ENCODE data around the gene MATK. TPM values are rescaled to one million over a fixed set of nuclear protein-coding genes. Genes with fewer than 3 reads are reported as not detected.
A peak's percentile ranks its signal among the peaks of the same experiment; 100 is the strongest.
"Not testable (repeated sequence)": the region's sequence is repeated elsewhere in the genome, so short reads cannot be mapped to it uniquely, and the experiment has no call there.

MATK gene
- total and polyA plus RNA-seq, 10 of the 15 experiments (the other 5 are each of a cell fraction or from before 2014, with no cell fraction given) = 0.24 to 2.2 (median 1.1) TPM; not detected in 2

- H3K9me3 ChIP-seq (replicated peaks; ENCODE audit: control insufficient read depth, insufficient read depth, low read length) = no peaks in the 10 kb centered on the region
- no TSS peak for BruUV-seq (replicated peaks)
- FAIRE-seq (no peak), ATAC-seq (no peak), DNase-seq (ENCODE audit: low read depth, low spot score) (no peak)
- no peak overlapping the region for H3K9ac ChIP-seq (ENCODE audit: control insufficient read depth, insufficient read depth, low read length)
- no peaks in the 10 kb centered on the region for H4K20me1 ChIP-seq (ENCODE audit: control insufficient read depth, insufficient read depth)
- H3K4me2 ChIP-seq (ENCODE audit: control insufficient read depth, insufficient read depth) = peak overlapping the region; percentile 31
- no peak for TF ChIP-seq YBX1 (IDR thresholded peaks at IDR 0.05)
- TF ChIP-seq RBBP5 (conservative IDR thresholded peaks at IDR 0.05) = no peak
- no peak for TF ChIP-seq TCF7 (IDR thresholded peaks at IDR 0.05; ENCODE audit: borderline replicate concordance)
- no peak for TF ChIP-seq FOXM1 (IDR thresholded peaks at IDR 0.05; ENCODE audit: low read depth, low read length)
- TF ChIP-seq SKIL (IDR thresholded peaks at IDR 0.05; ENCODE audit: low read depth, poor library complexity, severe bottlenecking) = no peak
- no peak for TF ChIP-seq CUX1 (IDR thresholded peaks at IDR 0.05; ENCODE audit: insufficient replicate concordance, low read depth, low read length)
- ChIA-PET POLR2A (interaction anchor here (1.1 to 1.2 kb wide), 2 partner anchors 9 to 10 kb away, joined by 3 to 7 read pairs; no protein-coding TSS in a partner anchor), CTCF (no interaction called here), RAD21 (ENCODE audit: unreplicated experiment) (no interaction called here), SMC1A (ENCODE audit: uncharacterized antibody, unreplicated experiment) (no interaction called here)
- H3K27me3 ChIP-seq (replicated peaks in 1 of 2; ENCODE audit: control insufficient read depth in 2 of 2, insufficient read depth in 2 of 2, low read length in 1 of 2) = no peaks in the 10 kb centered on the region
- no peak overlapping the region for H3K27ac ChIP-seq (ENCODE audit: control insufficient read depth, insufficient read depth)
- no peak overlapping the region for H3K4me3 ChIP-seq
- H2AFZ ChIP-seq (ENCODE audit: control insufficient read depth, low read depth, low read length) = no peak overlapping the region
- H3K4me1 ChIP-seq (ENCODE audit: control insufficient read depth, insufficient read depth, low read length) = peaks cover 4% of the 10 kb centered on the region; the same call in 1 of the 2 replicates
- peaks cover 25% of the 10 kb centered on the region for H3K79me2 ChIP-seq (ENCODE audit: control insufficient read depth, insufficient read depth, low read length)
- H3K36me3 ChIP-seq (ENCODE audit: control insufficient read depth in 2 of 2, insufficient read depth in 2 of 2, low read length in 1 of 2) = no peaks in the 10 kb centered on the region; a peak in 3 of 4 replicates
- in situ Hi-C loops (cut with MboI) (no loop called here), intact Hi-C loops (cut with micrococcal nuclease; ENCODE audit: unreplicated experiment) (no loop called here)
- WGBS (ENCODE audit: insufficient coverage, insufficient replicate concordance, low lambda C conversion rate, missing lambda C conversion rate) = 94% methylated on average over 18 of the region's 19 CpGs
Measured at GRCh38 chr19:3759482-3760254, 26.5 kb downstream of the MATK start.

- H3K36me3 ChIP-seq (ENCODE audit: control insufficient read depth in 2 of 2, insufficient read depth in 2 of 2, low read length in 1 of 2); intact Hi-C loops (cut with micrococcal nuclease; ENCODE audit: unreplicated experiment); H3K27me3 ChIP-seq (replicated peaks in 1 of 2; ENCODE audit: control insufficient read depth in 2 of 2, insufficient read depth in 2 of 2, low read length in 1 of 2); FAIRE-seq; H3K4me3 ChIP-seq; SMC1A ChIA-PET (ENCODE audit: uncharacterized antibody, unreplicated experiment); H3K4me1 ChIP-seq (ENCODE audit: control insufficient read depth, insufficient read depth, low read length); POLR2A ChIA-PET; BruUV-seq (replicated peaks); H3K27ac ChIP-seq (ENCODE audit: control insufficient read depth, insufficient read depth); ATAC-seq; H2AFZ ChIP-seq (ENCODE audit: control insufficient read depth, low read depth, low read length); H4K20me1 ChIP-seq (ENCODE audit: control insufficient read depth, insufficient read depth); CTCF ChIA-PET; H3K9ac ChIP-seq (ENCODE audit: control insufficient read depth, insufficient read depth, low read length); H3K4me2 ChIP-seq (ENCODE audit: control insufficient read depth, insufficient read depth); H3K9me3 ChIP-seq (replicated peaks; ENCODE audit: control insufficient read depth, insufficient read depth, low read length); in situ Hi-C loops (cut with MboI); DNase-seq (ENCODE audit: low read depth, low spot score): not testable (repeated sequence)
- RAD21 ChIA-PET (ENCODE audit: unreplicated experiment) = interaction anchor here (0.6 kb wide), 1 partner anchor 195 kb away, joined by 3 read pairs; no protein-coding TSS in a partner anchor
- 98% methylated on average over 13 of the region's 13 CpGs for WGBS (ENCODE audit: insufficient coverage, insufficient replicate concordance, low lambda C conversion rate, missing lambda C conversion rate)
- peaks cover 22% of the 10 kb centered on the region for H3K79me2 ChIP-seq (ENCODE audit: control insufficient read depth, insufficient read depth, low read length)
Measured at GRCh38 chr19:3758297-3758696, 27.9 kb downstream of the MATK start.

Measured in GM12878 (cell line).